IPS-18c (cell line): Measurements from ENCODE around the gene EIF4A3.
"Not testable (repeated sequence)": the region's sequence is repeated elsewhere in the genome, so short reads cannot be mapped to it uniquely, and the experiment has no call there.

Experiments
- H3K4me3 ChIP-seq: 2 replicates; pipeline ENCODE4 v1.7.0; 2013; ENCODE audit warnings: low read depth, mild to moderate bottlenecking, low read length, moderate library complexity; ENCODE audit not compliant: insufficient read depth
- H3K9me3 ChIP-seq: one replicate; pipeline ENCODE4 v1.6.1; 2013; ENCODE audit warnings: mild to moderate bottlenecking, low read length, moderate library complexity; ENCODE audit not compliant: control insufficient read depth, insufficient read depth

EIF4A3 gene

DNA sequence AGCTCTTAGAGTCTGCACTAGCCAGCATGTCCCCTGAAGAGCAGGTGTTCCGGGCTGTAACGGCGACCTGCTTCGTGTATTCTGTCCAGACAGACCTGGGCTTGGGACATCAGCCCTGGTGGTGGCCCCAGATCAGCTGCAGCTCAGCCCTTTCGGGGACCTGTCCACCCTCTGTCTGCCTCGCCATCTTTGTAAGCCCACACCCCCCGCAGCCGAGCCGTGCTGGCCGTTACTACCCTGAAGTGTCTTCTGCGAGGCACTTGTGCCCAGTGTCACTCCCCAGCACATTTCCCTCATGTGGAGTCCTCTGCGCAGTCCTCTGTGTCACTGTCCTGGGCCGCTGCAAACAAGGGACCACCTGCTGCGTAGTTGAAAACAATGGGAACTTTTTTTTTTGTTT is 33.3 kb upstream of the EIF4A3 start:
- no peaks in the 10 kb centered on the region for H3K9me3 ChIP-seq
- H3K4me3 ChIP-seq, result no peak overlapping the region

DNA sequence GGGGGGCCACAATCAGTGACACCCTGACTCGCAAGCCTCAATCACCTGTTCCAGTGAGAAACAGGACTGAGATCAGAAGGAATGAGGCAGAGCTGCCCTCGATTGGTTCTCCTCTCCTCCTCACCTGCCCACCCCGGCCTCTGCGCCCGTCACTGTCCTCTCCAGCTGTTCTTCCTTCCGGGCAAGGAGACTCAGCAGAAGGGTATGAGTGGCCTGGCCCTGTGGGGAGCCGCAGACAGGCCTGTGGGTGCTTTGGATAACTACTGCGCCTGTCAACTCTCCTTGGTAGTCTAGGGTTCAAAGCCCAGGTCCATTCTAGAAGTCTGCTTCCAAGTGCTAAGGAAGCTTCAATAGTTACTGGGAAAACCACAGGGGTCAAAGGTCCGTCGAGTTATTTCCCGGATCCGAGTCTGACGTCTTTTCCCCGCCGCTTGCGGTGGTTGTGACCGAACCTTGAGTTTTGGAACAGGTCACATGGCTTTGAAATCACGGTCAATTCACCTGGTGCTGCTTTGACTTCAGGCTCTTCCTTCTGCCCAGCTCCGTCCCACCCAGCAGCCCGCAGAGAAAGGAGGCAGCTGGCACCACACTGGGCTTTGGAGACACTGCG is 31.2 kb upstream of the EIF4A3 start:
- no peaks in the 10 kb centered on the region for H3K9me3 ChIP-seq
- no peak overlapping the region for H3K4me3 ChIP-seq

DNA sequence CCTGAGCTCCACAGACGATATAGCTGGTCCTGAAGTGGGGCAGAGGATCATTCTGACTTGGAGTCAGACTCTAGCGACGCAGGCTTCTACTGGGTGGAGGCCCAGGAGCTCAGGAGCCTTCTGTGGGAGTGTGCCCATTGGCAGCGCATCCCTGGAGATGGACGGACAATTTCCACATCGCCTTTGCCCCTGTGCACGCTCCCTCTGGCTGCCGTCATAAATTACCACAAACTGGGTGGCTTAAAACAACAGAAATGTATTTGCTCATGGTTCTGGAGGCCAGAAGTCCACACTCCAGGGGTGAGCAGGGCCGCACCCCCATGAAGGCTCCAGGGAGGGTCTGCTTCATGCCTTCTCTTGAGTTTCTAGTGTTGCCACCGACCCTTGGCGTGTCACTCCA is 29.8 kb upstream of the EIF4A3 start:
- no peaks in the 10 kb centered on the region for H3K9me3 ChIP-seq
- H3K4me3 ChIP-seq, result no peak overlapping the region

DNA sequence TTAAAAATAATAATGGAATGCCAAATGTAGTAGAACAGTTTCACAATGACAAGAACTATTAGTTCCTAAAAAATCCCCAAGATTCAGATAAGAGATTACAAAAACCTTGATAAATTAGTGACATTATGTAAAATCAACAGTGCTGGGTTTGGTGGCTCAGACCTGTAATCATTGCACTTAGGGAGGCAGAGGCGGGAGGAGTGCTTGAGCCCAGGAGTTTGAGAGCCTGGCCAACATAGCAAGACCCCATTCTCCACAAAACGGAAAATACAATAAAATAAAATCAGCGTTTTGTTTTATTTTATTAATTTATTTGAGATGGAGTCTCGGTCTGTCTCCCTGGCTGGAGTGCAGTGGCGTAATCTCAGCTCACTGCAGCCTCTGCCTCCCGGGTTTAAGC is 27.0 kb upstream of the EIF4A3 start:
- no peak overlapping the region for H3K4me3 ChIP-seq

DNA sequence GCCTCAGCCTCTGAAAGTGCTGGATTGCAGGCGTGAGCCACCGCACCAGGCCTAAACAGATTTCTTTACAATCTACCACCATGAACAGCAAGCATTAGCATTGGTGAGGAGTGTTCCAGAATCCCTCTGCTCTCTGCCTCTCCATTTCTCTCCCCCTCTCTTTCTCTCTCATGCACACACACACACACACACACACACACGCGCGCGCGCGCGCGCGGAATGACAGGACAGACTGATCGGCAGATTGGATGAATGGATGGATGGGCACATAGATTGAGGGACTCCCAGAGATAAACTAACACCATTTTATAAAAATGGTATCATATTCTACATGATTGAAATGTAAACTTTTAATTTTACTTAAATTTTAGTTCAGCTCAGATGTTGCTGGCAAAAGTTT is 26.2 kb upstream of the EIF4A3 start:
- Histone ChIP-seq H3K9me3 (no peaks in the 10 kb centered on the region), H3K4me3 (no peak overlapping the region)

More for the DNA sequence above, 27.0 kb upstream of the EIF4A3 start:
- H3K9me3 ChIP-seq, result no peaks in the 10 kb centered on the region

DNA sequence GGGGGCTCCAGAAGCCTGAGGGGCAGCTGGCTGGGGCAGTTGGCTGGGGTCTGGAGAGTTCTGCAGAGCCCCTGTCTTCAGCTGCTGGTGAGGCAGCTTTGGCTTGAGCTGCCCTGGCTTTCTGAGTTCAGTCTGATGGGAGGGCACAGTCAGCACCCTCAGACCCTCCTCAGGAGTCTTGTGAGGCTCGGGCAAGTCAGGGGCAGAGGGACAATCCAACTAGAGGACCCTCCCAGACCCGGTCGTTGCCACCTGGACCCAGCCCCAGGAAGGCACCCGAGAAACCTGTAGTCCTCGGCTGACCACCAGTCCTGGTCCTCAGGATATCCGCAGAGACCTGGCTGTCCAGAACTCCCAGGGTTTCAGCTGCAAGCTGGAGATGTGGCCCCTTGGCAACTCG is 24.8 kb upstream of the EIF4A3 start:
- Histone ChIP-seq H3K9me3 (no peaks in the 10 kb centered on the region), H3K4me3 (no peak overlapping the region)

DNA sequence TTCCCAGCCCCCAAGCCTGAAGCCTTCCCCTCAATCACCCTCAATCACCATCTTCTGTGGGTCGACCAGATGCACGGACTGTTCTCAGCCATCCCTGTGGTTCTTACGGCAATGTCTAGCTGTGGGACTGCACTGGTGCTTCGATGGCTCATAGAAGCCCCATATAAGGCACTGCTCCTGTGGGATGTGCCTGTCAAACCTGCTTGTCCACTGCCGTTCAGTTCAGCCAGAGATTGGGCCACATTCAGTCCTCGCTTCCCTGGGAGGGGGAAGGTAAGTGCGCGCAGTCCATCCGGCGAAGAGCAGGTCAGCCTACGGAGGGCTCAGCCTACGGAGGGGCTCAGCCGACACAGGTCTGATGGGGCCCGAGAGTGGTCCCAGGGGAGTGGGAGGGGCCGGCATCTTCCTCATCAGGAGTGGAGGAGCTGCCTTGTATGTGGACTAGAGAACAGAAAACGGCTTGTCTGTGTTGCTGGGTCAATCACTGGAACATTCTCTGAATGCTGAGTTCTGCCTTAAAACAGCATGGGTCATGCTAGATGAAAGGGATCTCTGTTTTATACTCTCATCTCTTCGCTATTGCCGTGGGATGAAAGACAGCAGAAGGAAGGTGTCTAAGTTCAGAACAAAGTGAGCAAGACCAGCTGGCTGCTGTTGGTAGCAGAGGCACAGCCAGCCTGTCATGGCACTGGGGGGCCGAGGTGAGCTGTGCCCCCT is 23.0 kb upstream of the EIF4A3 start, which contains the start of gene CARD14:
Gene CARD14 (plus strand): TSS at position 247 of the 717 bp plus-strand sequence. CDS start 11,409 bp downstream, outside the sequence.
- no peaks in the 10 kb centered on the region for H3K9me3 ChIP-seq
- H3K4me3 ChIP-seq, result no peak within 1 kb of the TSS

DNA sequence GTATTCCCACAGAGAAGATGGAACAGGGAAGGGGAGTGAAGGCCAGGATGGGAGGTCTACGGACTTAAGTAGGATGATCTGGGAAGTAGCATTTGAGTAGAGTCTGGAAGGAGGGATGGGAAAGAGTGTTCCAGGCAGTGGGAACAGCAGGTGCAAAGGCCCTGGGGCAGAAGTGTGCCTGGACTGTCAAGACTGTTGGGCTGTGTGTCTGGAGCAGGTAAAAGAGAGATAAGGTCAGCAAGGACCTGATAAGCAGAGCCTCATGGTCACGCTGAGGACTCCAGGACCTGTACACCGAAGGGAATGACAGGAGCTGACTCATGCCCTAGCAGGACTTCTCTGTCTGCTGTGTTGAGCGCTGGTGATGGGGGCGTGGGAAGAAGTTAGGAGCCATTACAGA is 22.2 kb upstream of the EIF4A3 start:
- H3K9me3 ChIP-seq, result no peaks in the 10 kb centered on the region
- no peak overlapping the region for H3K4me3 ChIP-seq

DNA sequence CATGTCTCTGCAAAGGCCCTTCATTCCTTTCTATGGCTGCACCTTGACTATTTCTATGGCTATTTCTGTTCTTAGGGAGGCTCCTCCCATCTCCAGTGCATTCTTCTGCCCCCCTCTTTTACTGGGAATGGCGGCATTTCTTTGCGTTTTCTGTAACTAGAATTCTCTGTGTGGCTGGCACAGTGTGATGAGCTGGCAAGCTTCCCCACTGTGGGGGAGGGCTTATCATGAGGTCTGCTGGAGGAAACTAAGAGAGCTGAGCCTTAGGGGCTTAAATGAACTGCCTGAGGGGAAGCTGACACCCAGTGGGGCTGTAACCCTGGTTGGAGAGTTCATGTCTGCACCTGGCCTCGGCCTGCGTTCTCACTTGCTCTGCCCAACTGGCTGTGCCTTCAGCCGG is 21.4 kb upstream of the EIF4A3 start:
- no peak overlapping the region for H3K4me3 ChIP-seq
- no peaks in the 10 kb centered on the region for H3K9me3 ChIP-seq

DNA sequence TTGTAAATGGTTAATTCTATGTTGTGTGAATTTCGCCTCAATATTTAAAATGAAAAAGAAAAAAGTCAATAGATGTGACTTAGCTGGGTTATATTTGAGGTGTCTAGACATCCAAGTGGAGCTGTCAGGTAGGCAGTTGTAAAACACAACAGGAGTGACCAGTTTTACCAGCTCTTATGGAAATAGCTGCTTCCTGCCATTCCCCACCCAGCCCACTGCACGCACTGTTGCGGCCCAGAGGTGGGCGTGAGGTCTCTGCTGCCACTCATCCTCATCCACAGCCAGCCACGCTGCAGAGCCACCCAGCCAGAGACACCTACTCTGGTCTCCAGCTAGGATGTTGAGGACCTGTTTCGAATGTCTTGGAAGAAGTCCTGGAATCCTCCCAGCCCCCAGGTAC is 19.5 kb upstream of the EIF4A3 start:
- H3K9me3 ChIP-seq, result no peaks in the 10 kb centered on the region

DNA sequence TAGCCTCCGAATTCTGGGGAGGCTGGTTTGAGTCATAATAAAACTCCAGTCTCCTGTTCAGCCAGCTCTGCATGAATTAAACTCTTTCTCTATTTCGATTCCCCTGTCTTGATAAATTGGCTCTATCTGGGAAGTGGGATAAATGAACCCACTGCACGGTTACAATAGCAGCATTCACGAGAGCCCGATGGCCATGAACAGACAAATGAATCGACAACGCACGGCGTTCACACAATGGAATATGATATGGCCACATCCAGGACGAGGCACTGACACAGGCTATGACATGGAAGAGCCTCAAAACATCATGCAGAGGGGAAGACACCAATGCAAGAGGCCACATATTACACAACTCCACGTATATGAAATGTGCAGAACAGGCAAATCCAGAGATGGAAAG is 17.3 kb upstream of the EIF4A3 start:
- Histone ChIP-seq H3K4me3 (no peak overlapping the region), H3K9me3 (no peaks in the 10 kb centered on the region)

More for the DNA sequence above, 19.5 kb upstream of the EIF4A3 start:
- no peak overlapping the region for H3K4me3 ChIP-seq

DNA sequence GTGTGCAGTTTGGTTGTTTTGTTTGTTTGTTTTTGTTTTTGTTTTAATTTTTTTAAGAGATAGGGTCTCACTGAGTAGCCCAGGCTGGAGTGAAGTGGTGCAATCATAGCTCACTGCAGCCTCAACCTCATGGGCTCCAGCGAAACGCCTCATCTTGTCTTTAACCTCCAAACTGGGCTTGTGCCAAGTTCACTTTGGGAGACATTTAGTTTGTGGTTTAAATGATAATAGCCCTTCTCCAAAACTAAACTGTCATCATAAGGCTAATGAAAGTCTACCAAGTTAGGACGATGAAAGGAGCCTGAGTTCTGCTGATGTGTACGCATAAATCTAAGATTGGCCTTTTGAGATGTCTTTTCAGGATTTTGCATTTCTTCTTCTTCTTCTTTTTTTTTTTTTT is 16.4 kb upstream of the EIF4A3 start:
- Histone ChIP-seq H3K9me3 (no peaks in the 10 kb centered on the region), H3K4me3 (no peak overlapping the region)

DNA sequence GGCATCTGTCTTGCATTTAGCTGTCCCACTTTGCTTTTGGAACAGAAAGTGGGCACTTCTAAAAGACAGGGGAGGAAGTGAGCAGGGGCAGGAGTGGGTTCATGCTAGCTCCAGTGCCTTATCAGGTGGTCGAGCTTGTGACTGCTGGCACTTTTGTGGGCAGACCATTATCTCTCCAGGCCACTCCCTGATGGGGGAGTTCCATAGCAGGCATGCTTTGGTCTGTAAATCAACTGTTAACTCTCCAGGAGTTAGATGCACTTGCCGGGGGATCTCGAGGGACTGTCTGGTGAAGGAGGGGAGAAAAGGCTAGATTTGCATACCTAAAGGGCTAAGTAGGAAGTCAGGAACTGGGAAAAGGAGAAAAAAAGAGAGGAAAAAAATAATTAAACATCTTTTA is 13.6 kb upstream of the EIF4A3 start:
- no peak overlapping the region for H3K4me3 ChIP-seq

DNA sequence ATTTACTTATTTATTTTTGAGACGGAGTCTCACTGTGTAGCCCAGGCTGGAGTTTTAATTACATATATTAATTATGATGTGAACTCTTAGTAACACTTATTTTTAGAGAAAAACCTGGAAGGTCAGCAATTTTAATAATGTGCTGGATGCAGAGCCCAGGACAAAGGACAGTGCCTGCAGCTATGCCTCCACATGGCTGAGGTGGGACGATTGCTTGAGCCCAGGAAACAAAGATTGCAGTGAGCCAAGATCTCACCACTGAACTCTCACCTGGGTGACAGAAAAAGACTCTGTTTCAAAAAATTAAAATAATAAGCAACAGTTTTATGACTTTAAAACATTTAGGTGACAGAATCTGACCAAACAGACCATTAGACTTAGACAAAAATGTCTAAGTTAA is 11.9 kb upstream of the EIF4A3 start:
- Histone ChIP-seq H3K4me3 (no peak overlapping the region), H3K9me3 (no peaks in the 10 kb centered on the region)

More for the DNA sequence above, 13.6 kb upstream of the EIF4A3 start:
- no peaks in the 10 kb centered on the region for H3K9me3 ChIP-seq

DNA sequence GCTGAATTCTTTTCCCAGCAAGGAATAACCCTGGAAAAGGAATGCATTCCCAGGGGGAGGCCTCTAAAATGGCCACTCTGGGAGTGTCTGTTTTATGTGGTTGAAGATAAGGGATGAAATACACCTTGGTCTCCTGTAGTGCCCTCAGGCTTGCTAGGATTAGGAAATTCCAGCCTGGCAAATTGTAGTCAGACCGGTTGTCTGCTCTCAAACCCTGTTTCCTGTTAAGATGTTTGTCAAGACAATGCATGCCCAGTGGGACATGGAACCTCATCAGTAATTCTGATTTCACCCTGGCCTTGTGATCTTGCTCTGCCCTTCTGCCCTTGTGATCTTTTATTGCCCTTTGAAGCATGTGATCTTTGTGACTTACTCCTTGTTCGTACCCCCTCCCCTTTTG is 8.7 kb upstream of the EIF4A3 start:
- not testable (repeated sequence) for H3K9me3 ChIP-seq, H3K4me3 ChIP-seq

DNA sequence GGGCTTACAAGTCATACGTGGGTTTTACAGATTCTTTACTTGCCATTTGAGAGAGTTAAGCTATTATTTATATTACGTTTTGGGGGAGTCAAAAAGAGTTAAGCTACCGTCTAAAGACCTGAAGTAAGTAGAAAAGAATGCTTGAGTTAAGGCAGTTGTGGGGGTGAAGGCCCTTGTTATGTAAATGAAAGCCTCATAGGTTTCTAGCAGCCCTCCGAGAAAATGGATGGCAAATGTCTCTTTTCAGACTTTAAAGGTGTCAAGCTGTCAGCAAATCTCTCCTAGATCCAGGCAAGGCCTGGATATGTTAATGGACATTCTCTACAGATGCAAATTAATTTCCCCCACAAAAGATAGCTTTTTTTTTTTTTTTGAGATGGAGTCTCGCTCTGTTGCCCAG is 7.2 kb upstream of the EIF4A3 start:
- Histone ChIP-seq H3K4me3 (no peak overlapping the region), H3K9me3 (no peaks in the 10 kb centered on the region)

DNA sequence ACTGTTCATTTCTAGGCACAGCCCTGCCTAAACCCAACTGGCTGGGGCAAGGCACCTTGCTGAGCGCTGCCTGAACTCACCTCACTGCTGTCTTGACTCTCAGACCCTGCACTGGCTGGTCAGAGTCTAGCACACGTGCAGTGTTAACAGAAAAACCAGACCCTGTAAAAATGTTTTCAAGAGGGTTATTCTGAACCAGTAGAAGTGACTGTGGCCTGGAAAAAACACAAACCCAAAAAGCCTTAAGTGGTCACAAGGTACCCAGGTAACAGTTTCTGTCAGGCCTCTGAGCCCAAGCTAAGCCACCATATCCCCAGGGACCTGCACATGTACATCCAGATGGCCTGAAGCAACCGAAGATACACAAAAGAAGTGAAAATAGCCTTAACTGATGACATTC is 6.1 kb upstream of the EIF4A3 start:
- no peaks in the 10 kb centered on the region for H3K9me3 ChIP-seq
- H3K4me3 ChIP-seq, result no peak overlapping the region

DNA sequence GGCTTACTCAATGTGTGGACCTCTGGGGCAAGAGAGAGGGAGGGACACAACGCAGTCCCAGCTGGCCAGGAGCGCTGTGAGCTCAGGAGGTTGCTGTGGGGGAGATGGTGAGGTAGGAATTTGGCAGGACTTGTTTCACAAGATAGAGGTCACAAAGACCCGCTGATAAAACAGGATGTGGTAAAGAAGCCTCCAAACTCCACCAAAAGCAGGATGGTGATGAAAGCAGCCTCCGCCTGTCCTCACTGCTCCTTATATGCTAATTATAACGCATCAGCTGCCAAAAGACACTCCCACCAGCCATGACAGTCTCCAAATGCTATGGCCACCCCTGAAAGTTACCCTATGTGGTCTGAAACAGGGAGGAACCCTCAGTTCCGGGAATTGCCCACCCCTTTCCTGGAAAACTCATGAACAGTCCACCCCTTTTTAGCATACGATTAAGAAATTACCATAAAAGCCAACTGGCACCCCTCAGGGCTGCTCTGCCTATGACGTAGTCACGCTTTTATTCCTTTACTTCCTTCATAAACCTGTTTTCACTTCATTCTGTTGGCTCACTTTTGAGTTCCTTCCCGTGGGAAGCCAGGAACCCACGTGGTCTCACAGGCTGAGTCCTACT is 5.3 kb upstream of the EIF4A3 start:
- H3K9me3 ChIP-seq, result no peaks in the 10 kb centered on the region
- no peak overlapping the region for H3K4me3 ChIP-seq
